Activated CD4-positive, alpha-beta T cell treated with anti-CD3 and anti-CD28 coated beads for 24 hours (primary cell): ENCODE measurements around the gene SCNN1G.
A peak's percentile ranks its signal among the peaks of the same experiment; 100 is the strongest.
"Not testable (repeated sequence)": the region's sequence is repeated elsewhere in the genome, so short reads cannot be mapped to it uniquely, and the experiment has no call there.

ENCODE experiments used
- DNase-seq, 2 donors: peaks; one replicate each; pipeline ENCODE4 v3.0.0-alpha.2; 2020; ENCODE audit warnings: low read depth in 2 of 2

Gene SCNN1G

GRCh38 chr16:23182679-23183542, at the start of gene SCNN1G:
TSS of gene SCNN1G (plus strand) at chr16:23182745. CDS start at chr16:23186272, 3,527 bp downstream.
- DNase-seq = no peak

- no peak for DNase-seq
These were observed 49.6 kb upstream of the SCNN1G start for GRCh38 chr16:23132775-23133463.

- no peak for DNase-seq
These were observed 48.3 kb upstream of the SCNN1G start for GRCh38 chr16:23134274-23134673.

- DNase-seq = no peak
These were observed 45.3 kb upstream of the SCNN1G start for GRCh38 chr16:23137256-23137655.

GRCh38 chr16:23137818-23138217, 44.7 kb upstream of the SCNN1G start:
- DNase-seq = no peak

- no peak for DNase-seq
These were observed 42.4 kb upstream of the SCNN1G start for GRCh38 chr16:23140107-23140506.

- DNase-seq = no peak
These were observed 41.5 kb upstream of the SCNN1G start for GRCh38 chr16:23141033-23141432.

- DNase-seq = no peak
These were observed 41.0 kb upstream of the SCNN1G start for GRCh38 chr16:23141500-23141899.

GRCh38 chr16:23141959-23142740, 40.4 kb upstream of the SCNN1G start:
- no peak for DNase-seq

- DNase-seq = no peak
These were observed 39.2 kb upstream of the SCNN1G start for GRCh38 chr16:23143391-23143790.

GRCh38 chr16:23144393-23144792, 38.2 kb upstream of the SCNN1G start:
- DNase-seq = not testable (repeated sequence)

- DNase-seq = no peak
These were observed 37.4 kb upstream of the SCNN1G start for GRCh38 chr16:23145186-23145585.

GRCh38 chr16:23145608-23146007, 36.9 kb upstream of the SCNN1G start:
- no peak for DNase-seq

- DNase-seq = no peak
These were observed 35.5 kb upstream of the SCNN1G start for GRCh38 chr16:23146877-23147601.

GRCh38 chr16:23147666-23148065, 34.9 kb upstream of the SCNN1G start:
- DNase-seq = no peak

- no peak for DNase-seq
These were observed 34.4 kb upstream of the SCNN1G start for GRCh38 chr16:23148166-23148512.

GRCh38 chr16:23148513-23149266, 33.9 kb upstream of the SCNN1G start:
- peak; percentile 25 to 29 for DNase-seq

- DNase-seq = peak; percentile 83 to 84
These were observed 33.1 kb upstream of the SCNN1G start, which contains the start of gene USP31 for GRCh38 chr16:23149267-23149992. TSS of gene USP31 (minus strand) at chr16:23149452. CDS start at chr16:23149270, 182 bp downstream.

- no peak for DNase-seq
These were observed 32.6 kb upstream of the SCNN1G start for GRCh38 chr16:23149993-23150364.
